ENCODE data around the gene GBP7.
"Not testable (repeated sequence)": the region's sequence is repeated elsewhere in the genome, so short reads cannot be mapped to it uniquely, and the experiment has no call there.

The GBP7 gene, protein sequence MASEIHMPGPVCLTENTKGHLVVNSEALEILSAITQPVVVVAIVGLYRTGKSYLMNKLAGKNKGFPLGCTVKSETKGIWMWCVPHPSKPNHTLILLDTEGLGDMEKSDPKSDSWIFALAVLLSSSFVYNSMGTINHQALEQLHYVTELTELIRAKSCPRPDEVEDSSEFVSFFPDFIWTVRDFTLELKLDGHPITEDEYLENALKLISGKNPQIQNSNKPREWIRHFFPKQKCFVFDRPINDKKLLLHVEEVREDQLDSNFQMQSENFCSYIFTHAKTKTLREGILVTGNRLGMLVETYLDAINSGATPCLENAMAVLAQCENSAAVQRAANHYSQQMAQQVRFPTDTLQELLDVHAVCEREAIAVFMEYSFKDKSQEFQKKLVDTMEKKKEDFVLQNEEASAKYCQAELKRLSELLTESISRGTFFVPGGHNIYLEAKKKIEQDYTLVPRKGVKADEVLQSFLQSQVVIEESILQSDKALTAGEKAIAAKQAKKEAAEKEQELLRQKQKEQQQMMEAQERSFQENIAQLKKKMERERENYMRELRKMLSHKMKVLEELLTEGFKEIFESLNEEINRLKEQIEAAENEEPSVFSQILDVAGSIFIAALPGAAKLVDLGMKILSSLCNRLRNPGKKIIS

GRCh38 chr1:89175601-89176256 is at the start of gene GBP7:
TSS of gene GBP7 (minus strand) at chr1:89176003. CDS start at chr1:89171935, 4,068 bp downstream.
- TF ChIP-seq, protein P1, sequence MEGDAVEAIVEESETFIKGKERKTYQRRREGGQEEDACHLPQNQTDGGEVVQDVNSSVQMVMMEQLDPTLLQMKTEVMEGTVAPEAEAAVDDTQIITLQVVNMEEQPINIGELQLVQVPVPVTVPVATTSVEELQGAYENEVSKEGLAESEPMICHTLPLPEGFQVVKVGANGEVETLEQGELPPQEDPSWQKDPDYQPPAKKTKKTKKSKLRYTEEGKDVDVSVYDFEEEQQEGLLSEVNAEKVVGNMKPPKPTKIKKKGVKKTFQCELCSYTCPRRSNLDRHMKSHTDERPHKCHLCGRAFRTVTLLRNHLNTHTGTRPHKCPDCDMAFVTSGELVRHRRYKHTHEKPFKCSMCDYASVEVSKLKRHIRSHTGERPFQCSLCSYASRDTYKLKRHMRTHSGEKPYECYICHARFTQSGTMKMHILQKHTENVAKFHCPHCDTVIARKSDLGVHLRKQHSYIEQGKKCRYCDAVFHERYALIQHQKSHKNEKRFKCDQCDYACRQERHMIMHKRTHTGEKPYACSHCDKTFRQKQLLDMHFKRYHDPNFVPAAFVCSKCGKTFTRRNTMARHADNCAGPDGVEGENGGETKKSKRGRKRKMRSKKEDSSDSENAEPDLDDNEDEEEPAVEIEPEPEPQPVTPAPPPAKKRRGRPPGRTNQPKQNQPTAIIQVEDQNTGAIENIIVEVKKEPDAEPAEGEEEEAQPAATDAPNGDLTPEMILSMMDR (IDR thresholded peaks at IDR 0.05; ENCODE audit: extremely low read depth, insufficient read depth, missing control alignments), result no peak
- in situ Hi-C loops (cut with MboI; ENCODE audit: low pct_unique_long_range_greater_than_20kb, low sequenced_read_pairs, unreplicated experiment), result no loop called here
- DNase-seq (ENCODE audit: low spot score), result no peak

DNA sequence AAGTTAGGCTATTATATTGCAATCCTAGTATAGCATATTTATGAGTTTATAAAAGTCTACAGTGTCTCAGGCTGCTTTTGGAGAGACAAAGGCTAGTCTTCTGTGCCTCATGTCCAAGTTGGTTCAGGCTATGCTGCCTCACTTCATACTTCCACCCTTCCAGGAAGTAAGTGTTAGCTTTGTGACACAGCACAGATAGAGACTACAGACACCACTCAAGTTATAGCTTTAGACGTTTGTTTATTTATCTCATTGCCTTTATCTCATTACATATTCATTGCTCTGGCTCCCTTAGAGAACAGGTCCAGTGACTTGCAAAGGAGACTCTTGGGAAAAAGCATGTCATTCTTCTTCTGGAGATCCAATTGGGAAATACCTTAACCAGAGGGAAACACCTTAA is 45.5 kb upstream of the GBP7 start:
- in situ Hi-C loops (cut with MboI; ENCODE audit: low pct_unique_long_range_greater_than_20kb, low sequenced_read_pairs, unreplicated experiment), result no loop called here

DNA sequence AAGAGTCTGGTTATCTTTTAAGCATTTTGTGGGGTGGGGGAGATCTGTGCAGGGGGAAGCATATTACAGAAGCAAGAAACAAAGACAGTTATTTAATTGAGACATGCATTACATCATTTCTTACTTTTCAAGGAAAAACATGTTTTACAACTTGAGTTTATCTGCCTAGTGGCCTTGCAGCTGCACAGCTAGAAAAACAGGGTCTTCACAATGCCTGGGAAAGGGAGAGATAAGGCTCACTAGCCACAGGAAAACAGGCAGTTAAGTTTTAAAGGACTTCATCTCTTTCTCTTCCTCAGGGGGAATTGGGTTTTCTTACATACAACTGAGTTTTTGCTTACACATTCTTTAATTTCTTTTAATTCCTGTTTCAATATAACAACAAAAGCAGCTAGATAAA is 44.0 kb upstream of the GBP7 start:
- in situ Hi-C loops (cut with MboI; ENCODE audit: low pct_unique_long_range_greater_than_20kb, low sequenced_read_pairs, unreplicated experiment); DNase-seq (ENCODE audit: low spot score): not testable (repeated sequence)

More for the DNA sequence above, 45.5 kb upstream of the GBP7 start:
- TF ChIP-seq, protein P1 (IDR thresholded peaks at IDR 0.05; ENCODE audit: extremely low read depth, insufficient read depth, missing control alignments), result no peak
- no peak for DNase-seq (ENCODE audit: low spot score)

GRCh38 chr1:89218941-89219340 is 43.1 kb upstream of the GBP7 start:
- in situ Hi-C loops (cut with MboI; ENCODE audit: low pct_unique_long_range_greater_than_20kb, low sequenced_read_pairs, unreplicated experiment); DNase-seq (ENCODE audit: low spot score): not testable (repeated sequence)

- in situ Hi-C loops (cut with MboI; ENCODE audit: low pct_unique_long_range_greater_than_20kb, low sequenced_read_pairs, unreplicated experiment), result no loop called here
- TF ChIP-seq, protein P1 (IDR thresholded peaks at IDR 0.05; ENCODE audit: extremely low read depth, insufficient read depth, missing control alignments), result no peak
- no peak for DNase-seq (ENCODE audit: low spot score)
These were observed 37.5 kb upstream of the GBP7 start for GRCh38 chr1:89213347-89213746.

- TF ChIP-seq, protein P1 (IDR thresholded peaks at IDR 0.05; ENCODE audit: extremely low read depth, insufficient read depth, missing control alignments), result no peak
- in situ Hi-C loops (cut with MboI; ENCODE audit: low pct_unique_long_range_greater_than_20kb, low sequenced_read_pairs, unreplicated experiment), result no loop called here
- DNase-seq (ENCODE audit: low spot score), result no peak
These were observed 35.3 kb upstream of the GBP7 start for GRCh38 chr1:89211035-89211634.

- DNase-seq (ENCODE audit: low spot score), result no peak
- in situ Hi-C loops (cut with MboI; ENCODE audit: low pct_unique_long_range_greater_than_20kb, low sequenced_read_pairs, unreplicated experiment), result no loop called here
- TF ChIP-seq, protein P1 (IDR thresholded peaks at IDR 0.05; ENCODE audit: extremely low read depth, insufficient read depth, missing control alignments), result no peak
These were observed 30.6 kb upstream of the GBP7 start for GRCh38 chr1:89206373-89206772.

Data from GM13977 (cell line).